HL-60 (cell line): ENCODE data around the gene GIGYF1.

Experiments
- POLR2AphosphoS5 ChIP-seq: IDR thresholded peaks from 2 replicates; pipeline ENCODE4 v1.6.1; 2012; ENCODE audit warnings: low read depth
- TF ChIP-seq, protein P1 (sequence below): IDR thresholded peaks from one replicate; pipeline ENCODE4 v1.5.1; 2011; ENCODE audit warnings: low read length, control low read depth, inconsistent platforms; ENCODE audit not compliant: insufficient read depth

DNA sequence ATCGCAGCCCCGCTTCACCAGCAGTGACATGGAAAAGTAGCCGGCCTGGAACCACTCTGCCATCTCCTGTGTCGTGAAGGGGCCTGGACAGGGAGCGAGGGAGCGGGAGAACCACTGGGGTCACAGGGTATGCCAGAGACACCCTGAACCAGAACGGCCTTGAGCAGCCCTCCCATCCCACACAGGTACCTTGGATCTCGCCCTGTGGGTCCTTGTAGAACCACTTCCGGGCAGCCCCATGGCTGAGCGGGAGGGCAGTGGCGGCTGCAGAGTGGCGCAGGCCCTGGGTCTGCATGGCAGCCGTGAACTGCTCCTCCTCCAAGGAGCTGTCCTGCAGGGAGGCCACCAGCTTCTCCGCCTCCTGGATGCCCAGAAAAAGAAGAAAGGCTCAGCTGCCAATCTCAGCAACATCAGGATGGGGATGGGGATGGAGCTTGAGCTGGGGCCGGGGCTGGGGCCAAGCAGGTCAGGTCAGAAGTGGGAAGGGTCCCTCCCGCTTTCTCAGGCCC lies 9.5 kb downstream of the GIGYF1 start:
- TF ChIP-seq, protein P1, sequence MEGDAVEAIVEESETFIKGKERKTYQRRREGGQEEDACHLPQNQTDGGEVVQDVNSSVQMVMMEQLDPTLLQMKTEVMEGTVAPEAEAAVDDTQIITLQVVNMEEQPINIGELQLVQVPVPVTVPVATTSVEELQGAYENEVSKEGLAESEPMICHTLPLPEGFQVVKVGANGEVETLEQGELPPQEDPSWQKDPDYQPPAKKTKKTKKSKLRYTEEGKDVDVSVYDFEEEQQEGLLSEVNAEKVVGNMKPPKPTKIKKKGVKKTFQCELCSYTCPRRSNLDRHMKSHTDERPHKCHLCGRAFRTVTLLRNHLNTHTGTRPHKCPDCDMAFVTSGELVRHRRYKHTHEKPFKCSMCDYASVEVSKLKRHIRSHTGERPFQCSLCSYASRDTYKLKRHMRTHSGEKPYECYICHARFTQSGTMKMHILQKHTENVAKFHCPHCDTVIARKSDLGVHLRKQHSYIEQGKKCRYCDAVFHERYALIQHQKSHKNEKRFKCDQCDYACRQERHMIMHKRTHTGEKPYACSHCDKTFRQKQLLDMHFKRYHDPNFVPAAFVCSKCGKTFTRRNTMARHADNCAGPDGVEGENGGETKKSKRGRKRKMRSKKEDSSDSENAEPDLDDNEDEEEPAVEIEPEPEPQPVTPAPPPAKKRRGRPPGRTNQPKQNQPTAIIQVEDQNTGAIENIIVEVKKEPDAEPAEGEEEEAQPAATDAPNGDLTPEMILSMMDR, result no peak
- no peak for TF ChIP-seq POLR2AphosphoS5
